RPMI7951 (cell line): ENCODE data around the gene COX19. TPM values are rescaled to one million over a fixed set of nuclear protein-coding genes. Genes with fewer than 3 reads are reported as not detected.
A peak's percentile ranks its signal among the peaks of the same experiment; 100 is the strongest.
"Not testable (repeated sequence)": the region's sequence is repeated elsewhere in the genome, so short reads cannot be mapped to it uniquely, and the experiment has no call there.

Source experiments
- DNase-seq: peaks from one replicate; pipeline ENCODE4 v3.0.0-alpha.2; 2012; ENCODE audit warnings: low read depth
- total RNA-seq: library from RNA; depleted of rRNA; stranded (reverse); fragments of >200 nt; shearing (Covaris generic); gene quantifications from 2 replicates; pipeline ENCODE4 v1.2.3, GENCODE V29; 2014

Gene COX19
- total RNA-seq, 1 experiment from 2014 or later = 7.1 TPM

- no peak for DNase-seq
These were observed 49.0 kb downstream of the COX19 start for GRCh38 chr7:926061-927030.

- peak; percentile 61 for DNase-seq
These were observed 49.7 kb downstream of the COX19 start for GRCh38 chr7:925601-926000.

DNA sequence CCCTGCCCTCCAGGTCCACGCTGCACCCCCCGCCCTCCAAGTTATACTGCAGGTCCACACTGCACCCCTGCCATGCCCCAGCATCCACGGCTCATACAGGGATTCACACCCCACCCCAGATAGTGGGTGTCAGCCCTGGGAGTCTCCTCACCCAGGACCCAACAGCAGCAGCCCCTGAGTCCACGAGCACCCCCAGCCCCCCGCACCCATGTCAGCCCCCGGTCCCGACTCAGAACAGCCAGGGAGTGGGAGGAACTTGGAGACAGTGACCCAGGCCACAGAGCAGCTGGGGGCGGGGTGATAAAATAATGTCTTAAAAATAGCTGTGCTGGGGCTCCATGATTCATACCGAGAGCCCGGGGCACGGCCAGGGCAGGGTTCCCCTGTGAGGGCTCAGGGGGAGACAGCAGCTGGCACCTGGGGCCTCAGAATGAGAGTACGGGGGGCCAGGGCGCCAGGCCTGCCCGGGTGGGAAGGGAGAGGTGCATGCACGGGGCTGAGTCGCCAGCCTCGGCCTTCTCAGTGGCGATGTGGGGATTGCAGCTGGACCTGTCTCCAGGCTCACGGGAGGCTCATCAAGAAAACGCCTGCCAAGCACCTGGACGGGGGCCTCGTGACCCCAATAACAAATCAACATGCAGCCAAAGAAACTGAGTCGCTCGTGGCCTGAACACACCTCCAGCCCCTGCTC lies 50.7 kb downstream of the COX19 start:
- DNase-seq = peak; percentile 53

- not testable (repeated sequence) for DNase-seq
These were observed 51.3 kb downstream of the COX19 start for GRCh38 chr7:924042-924441.

GRCh38 chr7:923108-924041 lies 52.0 kb downstream of the COX19 start:
- DNase-seq = peak; percentile 81

DNA sequence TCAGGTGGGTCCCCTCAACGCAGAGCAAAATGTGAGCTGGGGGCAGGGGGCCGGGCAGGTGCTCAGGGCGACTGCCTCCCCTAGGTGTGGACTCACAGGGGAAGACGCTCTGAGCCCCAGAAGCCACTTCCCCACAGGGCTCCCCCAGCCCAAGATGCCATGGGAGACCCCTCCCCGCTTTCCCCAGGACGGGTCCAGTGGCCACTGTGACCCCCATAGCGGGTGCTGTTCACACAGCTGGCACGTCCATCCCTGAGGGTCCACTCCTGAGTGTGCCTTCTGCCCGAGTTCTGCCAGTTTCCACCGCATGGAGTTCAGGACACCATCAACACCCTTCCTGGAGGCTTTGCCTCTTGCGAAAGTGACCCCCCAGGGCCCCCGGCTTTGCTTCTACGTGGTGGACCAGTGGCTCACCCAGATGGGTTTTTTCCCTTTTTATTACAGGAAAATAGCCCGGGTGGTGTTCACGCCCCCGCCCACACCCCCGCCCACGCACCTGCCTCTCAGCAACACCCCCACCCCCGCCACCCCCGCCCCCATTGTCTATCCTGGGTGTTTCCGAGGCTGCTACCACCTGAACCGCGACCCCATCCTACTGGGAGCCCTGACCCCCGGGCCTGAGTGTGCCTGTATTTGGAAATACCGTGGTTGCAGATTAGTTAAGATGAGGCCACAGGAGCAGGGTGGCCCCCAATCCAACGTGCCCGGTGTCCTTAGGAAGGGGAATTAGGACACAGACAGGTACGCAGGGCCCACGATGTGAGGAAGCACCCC lies 52.8 kb downstream of the COX19 start:
- DNase-seq = no peak

DNA sequence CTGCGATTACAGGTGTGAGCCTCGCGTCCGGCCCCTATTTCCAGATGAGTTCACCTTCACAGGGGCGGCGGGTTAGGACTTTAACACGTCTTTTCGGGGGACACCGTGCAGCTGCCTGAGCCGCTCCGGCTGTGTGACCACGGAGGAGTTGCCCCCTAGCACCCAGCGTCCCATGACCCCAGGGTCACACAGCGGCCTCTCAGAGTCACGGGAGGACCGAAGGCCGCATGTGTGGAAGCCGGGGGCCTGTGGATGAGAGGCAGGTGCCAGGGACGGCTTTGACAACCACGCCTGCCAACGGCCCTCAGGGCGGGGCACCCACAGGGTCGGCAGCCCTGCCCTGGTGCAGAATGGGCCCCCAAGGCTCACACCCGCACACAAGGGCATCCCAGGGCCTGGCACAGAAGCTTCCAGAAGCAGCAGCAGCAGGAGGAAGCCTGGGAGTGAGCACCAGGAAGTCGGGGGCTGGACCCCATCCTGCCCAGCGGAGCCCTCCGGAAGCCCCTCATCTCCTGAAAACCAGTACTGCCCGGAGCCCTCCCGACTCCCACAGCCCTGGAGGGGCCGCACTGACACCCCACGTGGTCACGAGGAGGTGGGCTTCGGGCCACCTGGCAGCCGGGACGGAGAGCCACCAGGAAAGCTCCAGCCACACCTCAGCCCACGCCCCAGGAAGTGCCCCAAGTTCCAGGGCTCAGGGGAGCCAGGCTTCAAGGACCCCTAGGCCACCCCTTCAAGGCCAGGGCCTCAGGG lies 53.6 kb downstream of the COX19 start:
- no peak for DNase-seq

DNA sequence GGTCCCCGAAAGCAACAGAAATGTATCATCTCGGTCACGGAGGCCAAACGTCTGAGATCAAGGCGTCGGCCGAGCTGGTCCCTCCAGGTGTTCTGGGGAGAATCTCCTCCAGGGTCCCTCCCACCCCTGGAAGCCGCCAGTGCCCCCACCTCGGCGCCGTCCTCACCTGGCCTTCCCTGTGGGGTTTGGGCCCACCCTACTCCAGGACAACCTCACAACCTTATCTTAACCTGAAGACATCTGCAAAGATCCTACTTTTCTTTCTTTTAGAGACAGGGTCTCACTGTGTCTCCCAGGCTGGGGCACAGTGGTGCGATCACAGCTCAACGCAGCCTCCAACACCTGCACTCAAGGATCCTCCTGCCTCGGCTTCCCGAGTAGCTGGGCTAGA lies 54.3 kb downstream of the COX19 start:
- DNase-seq = no peak

DNA sequence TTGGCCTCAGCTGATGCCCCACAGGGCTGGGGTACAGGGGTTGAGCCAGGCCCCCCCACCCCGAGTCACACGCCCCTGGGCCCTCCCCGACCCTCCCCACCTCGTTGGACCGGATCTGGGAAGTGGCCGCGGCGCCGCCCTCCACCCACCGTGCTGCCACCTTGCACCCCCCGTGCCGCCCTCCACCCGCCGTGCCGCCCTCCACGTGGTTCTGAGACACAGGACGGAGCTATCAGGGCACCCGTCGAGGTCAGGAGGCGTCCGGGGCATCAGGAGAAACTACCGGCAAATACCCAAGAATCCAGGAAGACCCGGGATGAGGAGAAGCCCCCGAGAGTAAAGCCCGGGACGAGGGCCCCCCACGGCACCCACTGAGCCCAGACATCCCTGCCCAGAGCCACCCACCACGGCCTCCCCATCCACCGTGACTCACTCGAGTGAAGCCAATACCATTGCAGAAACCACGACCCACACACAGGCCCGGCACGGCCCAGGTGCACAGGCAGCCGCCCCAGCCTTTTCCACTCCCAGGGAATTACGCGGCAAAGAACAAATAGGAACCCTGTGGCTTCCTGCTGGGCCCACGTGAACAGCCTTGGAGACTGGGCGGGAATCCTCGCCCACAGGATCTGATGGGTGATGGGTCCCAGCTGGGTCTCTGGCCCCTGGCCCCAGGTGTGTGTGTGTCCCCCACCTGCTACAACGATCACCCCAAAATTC lies 54.8 kb downstream of the COX19 start:
- DNase-seq = no peak

GRCh38 chr7:919924-920341 lies 55.4 kb downstream of the COX19 start:
- no peak for DNase-seq

DNA sequence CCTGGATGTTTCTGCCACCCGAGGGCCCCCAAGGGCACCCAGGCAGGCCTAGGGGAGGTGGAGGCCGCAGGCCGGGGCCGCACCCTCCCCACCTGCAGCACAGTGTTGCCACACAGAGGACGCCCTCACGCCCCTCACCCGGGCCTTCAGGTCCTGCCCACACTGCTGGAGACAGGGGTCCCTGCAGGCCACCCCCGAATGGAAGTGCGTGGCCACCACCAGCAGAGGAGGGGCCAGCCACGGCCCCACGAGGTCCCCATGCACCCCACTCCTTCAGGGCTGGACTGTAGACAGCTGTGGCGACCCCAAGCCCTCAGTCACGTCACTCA lies 56.3 kb downstream of the COX19 start:
- DNase-seq = no peak

GRCh38 chr7:918441-919113 lies 56.8 kb downstream of the COX19 start:
- DNase-seq = no peak

GRCh38 chr7:918118-918425 lies 57.3 kb downstream of the COX19 start:
- no peak for DNase-seq

DNA sequence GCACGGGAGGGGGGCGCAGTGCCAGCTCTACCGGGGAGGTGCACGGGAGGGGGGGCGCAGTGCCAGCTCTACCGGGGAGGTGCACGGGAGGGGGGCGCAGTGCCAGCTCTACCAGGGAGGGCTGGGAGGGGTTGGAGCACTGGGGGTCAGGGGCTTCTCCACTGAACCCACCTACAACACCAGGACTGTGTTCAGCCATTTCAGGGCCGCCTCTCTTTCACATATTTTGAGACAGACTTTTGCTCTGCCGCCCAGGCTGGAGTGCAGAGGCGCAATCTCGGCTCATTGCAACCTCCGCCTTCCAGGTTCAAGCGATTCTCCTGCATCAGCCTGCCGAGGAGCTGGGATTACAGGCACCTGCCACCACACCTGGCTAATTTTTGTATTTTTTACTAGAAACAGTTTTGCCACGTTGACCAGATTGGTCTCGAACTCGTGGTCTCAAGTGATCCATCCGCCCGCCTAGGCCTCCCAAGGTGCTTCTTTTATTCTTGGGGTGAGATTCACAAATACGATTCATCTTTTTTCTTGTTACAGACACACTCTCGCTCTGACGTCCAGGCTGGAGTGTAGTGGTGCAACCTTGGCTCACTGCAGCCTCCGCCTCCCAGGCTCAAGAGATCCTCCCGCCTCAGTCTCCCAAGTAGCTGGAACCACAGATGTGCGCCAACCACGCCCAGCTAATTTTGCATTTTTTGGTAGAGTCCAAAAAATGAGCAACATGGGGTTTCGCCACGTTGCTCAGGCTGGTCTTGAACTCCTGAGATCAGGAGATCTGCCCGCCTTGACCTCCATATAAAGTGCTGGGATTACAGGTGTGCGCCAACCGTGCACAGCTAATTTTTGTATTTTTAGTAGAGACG lies 57.9 kb downstream of the COX19 start:
- DNase-seq = no peak

GRCh38 chr7:916291-916941 lies 58.9 kb downstream of the COX19 start:
- DNase-seq = no peak
